Psoas muscle (tissue), 8 donors: ENCODE results near the gene SSTR4. TPM values are rescaled to one million over a fixed set of nuclear protein-coding genes. Genes with fewer than 3 reads are reported as not detected.

ENCODE experiments used
- ATAC-seq, 4 donors: fragments of 200-7000 bp; cut with Tn5 transposase; one replicate each; pipeline ENCODE4 v1.9.1; 2020; ENCODE audit warnings: moderate library complexity in 3 of 4, mild to moderate bottlenecking in 2 of 4
- DNase-seq, 2 donors: peaks; one replicate each; pipeline ENCODE4 v3.0.0-alpha.2; 2020
- H3K27ac ChIP-seq: fragments of 200-600 bp; one replicate; pipeline ENCODE4 v1.8.0; 2022
- H3K27me3 ChIP-seq, 3 donors: fragments of 200-600 bp in 1 of 3; one replicate each; pipeline versions ENCODE4 v1.6.1 to v1.8.0; 2013 to 2022; ENCODE audit warnings: low read length in 2 of 3, mild to moderate bottlenecking in 2 of 3, moderate library complexity in 1 of 3; ENCODE audit not compliant: insufficient read depth in 3 of 3
- H3K36me3 ChIP-seq, 2 donors: fragments of 200-600 bp in 1 of 2; one replicate each; pipeline versions ENCODE4 v1.6.1 to v1.8.0; 2013 to 2022; ENCODE audit warnings: low read depth in 1 of 2, mild to moderate bottlenecking in 1 of 2, moderate library complexity in 1 of 2; ENCODE audit not compliant: insufficient read depth in 1 of 2
- H3K4me1 ChIP-seq: fragments of 200-600 bp; one replicate; pipeline ENCODE4 v1.8.0; 2022
- H3K4me3 ChIP-seq: fragments of 200-600 bp; one replicate; pipeline ENCODE4 v1.8.0; 2022; ENCODE audit warnings: mild to moderate bottlenecking
- H3K9me3 ChIP-seq: fragments of 200-600 bp; one replicate; pipeline ENCODE4 v1.8.0; 2022
- WGBS, 3 donors: extraction: QIAGEN DNeasy Blood & Tissue Kit; methylation state at CpG; one replicate each; pipeline versions ENCODE4 v1.1.6 to v1.1.7; 2013; 5-methylcytosine and 5-hydroxymethylcytosine counted together
- intact Hi-C, 2 donors: fragments of 100-400 bp; cut with DNase I; formaldehyde crosslinking; loops; one replicate each; pipeline versions ENCODE4 v1.11.0 to v1.14.2; 2022
- polyA plus RNA-seq, 3 donors: library from polyadenylated mRNA; stranded (reverse); fragments of 200-250 nt; gene quantifications; one replicate each; pipeline ENCODE4 v1.2.3, GENCODE V29; 2013
- total RNA-seq, 4 donors: library from RNA; stranded (reverse); fragmentation: NEBNext Ultra II Directional in 2 of 4; extraction: Animal tissue kit (Norgen Biotek cat#: 25700) in 2 of 4; gene quantifications; one replicate each; pipeline versions ENCODE4 v1.2.1 to v1.2.4, GENCODE V29; 2021 to 2023
- TF ChIP-seq, protein P1 (sequence below): fragments of 200-600 bp; IDR thresholded peaks from one replicate; pipeline ENCODE4 v1.8.0; 2022; ENCODE audit warnings: antibody characterized with exemption
- donor health status: healthy with polysubstance abuse.
- donor health status: DM: no; HTN: no; CAD: no; lungs with moderate emphysema.
- donor health status: Bipolar disorder and iron deficiency.
- donor health status: healthy.
- donor health status: DM: yes; HTN: yes; CAD: no.
- donor health status: DM: no; HTN: no; CAD: no.
- donor health status: DM: no; HTN: no; CAD: no.
- donor health status: DM: yes; HTN: yes; CAD: no.

SSTR4 gene
- total and polyA plus RNA-seq, 7 donors: not detected

DNA sequence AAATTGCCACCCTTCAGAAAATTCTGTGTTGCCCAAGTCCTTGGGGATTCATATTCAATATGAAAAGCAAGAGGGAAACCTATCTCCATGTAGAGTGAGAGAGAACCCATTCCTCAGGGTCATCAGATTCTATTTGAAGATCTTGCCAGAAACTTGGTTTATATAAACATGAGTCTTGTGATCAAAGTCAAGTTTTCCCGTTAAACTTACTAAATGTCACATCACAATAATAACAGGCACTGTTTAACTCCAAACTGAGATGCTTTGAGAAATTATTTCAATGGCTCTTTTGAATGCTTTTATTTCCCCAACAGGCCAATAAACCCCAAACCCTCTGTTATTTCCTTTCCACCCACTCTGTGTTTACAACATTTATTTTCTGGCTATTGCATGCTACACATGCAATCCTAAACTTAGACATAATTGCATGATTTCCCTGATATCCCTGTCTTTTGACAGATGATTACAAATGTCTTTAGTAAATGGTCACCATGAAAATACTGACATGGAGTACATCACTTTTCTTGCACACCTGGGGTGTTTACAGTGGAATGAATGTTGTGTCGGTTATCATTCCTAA lies 31.1 kb upstream of the SSTR4 start:
- intact Hi-C loops: no loop called here

DNA sequence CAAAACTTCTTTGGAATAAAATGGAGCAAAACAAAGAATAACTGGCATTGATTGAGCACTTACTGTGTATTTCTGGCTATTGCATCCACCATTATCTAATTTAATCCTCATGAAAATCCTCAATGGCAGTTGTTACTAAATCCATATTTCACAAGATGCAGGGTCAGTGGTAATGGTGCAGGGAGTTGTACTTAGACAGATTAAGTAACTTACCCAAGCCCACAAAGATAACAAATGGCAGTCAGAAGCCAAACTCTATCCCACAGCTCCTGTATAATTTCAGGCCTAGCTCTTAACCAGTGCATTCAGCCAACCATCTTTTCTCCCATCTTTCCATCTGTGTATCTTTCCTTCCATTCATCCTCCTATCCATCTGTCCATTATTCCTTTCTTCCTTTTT lies 29.3 kb upstream of the SSTR4 start:
- intact Hi-C loops: no loop called here
- Histone ChIP-seq H3K9me3 (no peaks in the 10 kb centered on the region), H3K4me3 (no peak overlapping the region), H3K27me3 (no peaks in the 10 kb centered on the region), H3K27ac (no peak overlapping the region), H3K36me3 (no peaks in the 10 kb centered on the region), H3K4me1 (no peaks in the 10 kb centered on the region)
- ATAC-seq (no peak), DNase-seq (no peak)
- TF ChIP-seq, protein P1, sequence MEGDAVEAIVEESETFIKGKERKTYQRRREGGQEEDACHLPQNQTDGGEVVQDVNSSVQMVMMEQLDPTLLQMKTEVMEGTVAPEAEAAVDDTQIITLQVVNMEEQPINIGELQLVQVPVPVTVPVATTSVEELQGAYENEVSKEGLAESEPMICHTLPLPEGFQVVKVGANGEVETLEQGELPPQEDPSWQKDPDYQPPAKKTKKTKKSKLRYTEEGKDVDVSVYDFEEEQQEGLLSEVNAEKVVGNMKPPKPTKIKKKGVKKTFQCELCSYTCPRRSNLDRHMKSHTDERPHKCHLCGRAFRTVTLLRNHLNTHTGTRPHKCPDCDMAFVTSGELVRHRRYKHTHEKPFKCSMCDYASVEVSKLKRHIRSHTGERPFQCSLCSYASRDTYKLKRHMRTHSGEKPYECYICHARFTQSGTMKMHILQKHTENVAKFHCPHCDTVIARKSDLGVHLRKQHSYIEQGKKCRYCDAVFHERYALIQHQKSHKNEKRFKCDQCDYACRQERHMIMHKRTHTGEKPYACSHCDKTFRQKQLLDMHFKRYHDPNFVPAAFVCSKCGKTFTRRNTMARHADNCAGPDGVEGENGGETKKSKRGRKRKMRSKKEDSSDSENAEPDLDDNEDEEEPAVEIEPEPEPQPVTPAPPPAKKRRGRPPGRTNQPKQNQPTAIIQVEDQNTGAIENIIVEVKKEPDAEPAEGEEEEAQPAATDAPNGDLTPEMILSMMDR: no peak

More for the DNA sequence above, 31.1 kb upstream of the SSTR4 start:
- DNase-seq (no peak), ATAC-seq (no peak)
- Histone ChIP-seq H3K4me3 (no peak overlapping the region), H3K4me1 (no peaks in the 10 kb centered on the region), H3K9me3 (no peaks in the 10 kb centered on the region), H3K27me3 (no peaks in the 10 kb centered on the region), H3K27ac (no peak overlapping the region), H3K36me3 (no peaks in the 10 kb centered on the region)
- TF ChIP-seq, protein P1: no peak
- 77 to 80% (median 79%) methylated on average over 2 of the region's 2 CpGs for WGBS, 3 donors

DNA sequence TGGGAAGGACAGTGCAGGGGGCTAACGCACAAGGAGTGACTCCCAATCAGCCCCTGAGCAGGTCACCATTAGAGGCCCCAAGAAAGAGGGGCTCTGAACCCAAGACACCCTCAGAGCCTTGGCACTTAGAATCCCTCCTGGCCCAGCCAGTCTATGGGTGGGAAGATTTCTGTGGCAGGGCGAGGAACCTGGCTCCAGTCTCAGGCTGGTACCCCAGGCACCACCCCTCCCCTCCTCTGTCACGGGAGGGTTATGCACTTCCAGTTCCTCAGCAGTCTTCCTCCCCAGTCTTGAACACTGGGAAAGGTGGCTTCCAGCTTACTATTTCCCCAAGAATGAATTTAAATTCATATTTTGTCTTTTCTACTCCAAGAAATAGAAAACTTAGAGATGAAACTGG lies 27.6 kb upstream of the SSTR4 start:
- WGBS, 3 donors: 84 to 90% (median 88%) methylated on average over 3 of the region's 3 CpGs
- intact Hi-C loops: no loop called here
- H3K36me3 ChIP-seq: no peaks in the 10 kb centered on the region

DNA sequence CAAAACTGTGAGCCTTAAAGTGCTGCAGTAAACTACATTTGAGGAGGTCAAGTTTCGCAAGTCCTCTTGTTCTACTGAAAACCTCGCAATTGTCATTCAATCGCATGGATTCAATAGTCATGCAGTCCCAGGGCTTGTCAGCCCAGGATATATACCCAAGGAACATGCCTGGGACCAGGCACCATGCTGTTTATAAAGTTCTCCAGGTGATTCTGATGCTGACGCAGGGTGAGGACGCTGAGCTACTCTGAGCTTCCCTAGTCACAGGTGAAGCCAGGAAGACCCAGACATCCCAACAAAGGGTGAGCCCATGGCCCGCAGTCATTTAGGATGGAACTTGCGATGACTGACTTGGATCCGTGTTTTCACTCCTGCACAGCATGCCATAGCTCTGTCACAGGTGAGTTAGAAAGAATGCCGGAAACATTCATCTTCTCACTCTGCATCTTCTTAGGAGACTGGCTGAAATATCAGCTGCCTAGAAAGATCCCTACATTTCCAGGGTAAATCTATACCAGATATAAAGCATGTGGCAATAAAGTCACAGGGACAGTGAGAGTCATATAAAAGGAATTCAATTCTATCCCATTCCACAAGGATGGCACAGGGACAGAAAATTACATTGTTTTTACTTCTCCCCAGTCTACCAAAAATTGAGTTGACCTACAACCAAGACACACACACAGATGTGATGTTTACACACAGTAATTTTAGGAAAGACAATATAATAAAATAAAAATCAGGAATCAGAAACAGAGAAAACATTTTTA lies 27.0 kb upstream of the SSTR4 start:
- DNase-seq: no peak
- WGBS, 3 donors: 88 to 95% (median 95%) methylated on average over 9 of the region's 9 CpGs
- intact Hi-C loops: no loop called here
- Histone ChIP-seq H3K4me1 (no peaks in the 10 kb centered on the region), H3K9me3 (no peaks in the 10 kb centered on the region), H3K36me3 (no peaks in the 10 kb centered on the region), H3K27ac (no peak overlapping the region), H3K4me3 (no peak overlapping the region), H3K27me3 (no peaks in the 10 kb centered on the region)
- ATAC-seq: no peak
- TF ChIP-seq, protein P1: no peak

More for the DNA sequence above, 27.6 kb upstream of the SSTR4 start:
- ATAC-seq (no peak), DNase-seq (no peak)
- TF ChIP-seq, protein P1: no peak
- Histone ChIP-seq H3K4me3 (no peak overlapping the region), H3K27ac (no peak overlapping the region), H3K27me3 (no peaks in the 10 kb centered on the region), H3K4me1 (no peaks in the 10 kb centered on the region), H3K9me3 (no peaks in the 10 kb centered on the region)
